Fibroblast of lung (primary cell): ENCODE data around the gene NUP210. TPM values are rescaled to one million over a fixed set of nuclear protein-coding genes. Genes with fewer than 3 reads are reported as not detected.

Source experiments
- DNase-seq, 2 donors: peaks; one replicate each; pipeline versions ENCODE4 v3.0.0 to v3.0.0-alpha.2; 2010; ENCODE audit warnings: low read depth in 2 of 2
- H2AFZ ChIP-seq: 2 replicates; pipeline ENCODE4 v1.5.1; 2012; ENCODE audit warnings: low read length, control low read depth, inconsistent platforms
- H3K27ac ChIP-seq: 2 replicates; pipeline ENCODE4 v1.5.1; 2011; ENCODE audit warnings: low read length, control low read depth; ENCODE audit not compliant: insufficient read depth
- H3K27me3 ChIP-seq: 2 replicates; pipeline ENCODE4 v1.5.1; 2011; ENCODE audit warnings: mild to moderate bottlenecking, low read length; ENCODE audit not compliant: control insufficient read depth, insufficient read depth
- H3K36me3 ChIP-seq: 2 replicates; pipeline ENCODE4 v1.5.1; 2011; ENCODE audit warnings: low read length; ENCODE audit not compliant: control insufficient read depth, insufficient read depth
- H3K4me1 ChIP-seq: 2 replicates; pipeline ENCODE4 v1.5.1; 2011; ENCODE audit warnings: low read length; ENCODE audit not compliant: control insufficient read depth, insufficient read depth; ENCODE audit errors: extremely low read depth
- H3K4me2 ChIP-seq: 2 replicates; pipeline ENCODE4 v1.5.1; 2011; ENCODE audit warnings: low read length, control low read depth; ENCODE audit not compliant: insufficient read depth; ENCODE audit errors: extremely low read depth
- H3K4me3 ChIP-seq, 4 experiments: fragments of 200-600 bp in 1 of 4; sonication (generic) in 1 of 4; replicated peaks in 1 of 4; 2 replicates each; pipeline ENCODE4 v1.5.1; 2011 to 2016; ENCODE audit warnings: low read length in 4 of 4, low read depth in 3 of 4, mild to moderate bottlenecking in 3 of 4, control low read depth in 2 of 4, inconsistent platforms in 1 of 4, mixed read lengths in 1 of 4; ENCODE audit not compliant: insufficient read depth in 1 of 4; ENCODE audit errors: control extremely low read depth in 1 of 4
- H3K79me2 ChIP-seq: 2 replicates; pipeline ENCODE4 v1.5.1; 2012; ENCODE audit warnings: mild to moderate bottlenecking, low read length, inconsistent platforms; ENCODE audit not compliant: control insufficient read depth, insufficient read depth
- H3K9ac ChIP-seq: 2 replicates; pipeline ENCODE4 v1.5.1; 2011; ENCODE audit warnings: mild to moderate bottlenecking, low read length, control low read depth; ENCODE audit not compliant: insufficient read depth
- H3K9me3 ChIP-seq: 2 replicates; pipeline ENCODE4 v1.5.1; 2012; ENCODE audit warnings: low read depth, low read length; ENCODE audit not compliant: control insufficient read depth, insufficient read depth
- H4K20me1 ChIP-seq: 2 replicates; pipeline ENCODE4 v1.5.1; 2011; ENCODE audit warnings: low read length; ENCODE audit not compliant: control insufficient read depth, insufficient read depth; ENCODE audit errors: extremely low read depth
- CTCF ChIP-seq, 2 donors: IDR thresholded peaks in 1 of 2; conservative IDR thresholded peaks in 1 of 2; 1 replicate in 1 of 2; 2 replicates in 1 of 2; pipeline ENCODE4 v1.5.1; 2011 to 2012; ENCODE audit warnings: low read length in 2 of 2, control low read depth in 1 of 2, inconsistent platforms in 1 of 2, low read depth in 1 of 2, mild to moderate bottlenecking in 1 of 2
- EZH2 ChIP-seq: IDR thresholded peaks from 2 replicates; pipeline ENCODE4 v1.5.1; 2012; ENCODE audit warnings: low read length, control low read depth, mild to moderate bottlenecking; ENCODE audit errors: missing control alignments
- polyA plus RNA-seq, 2 donors: library from polyadenylated mRNA; depleted of rRNA in 1 of 2; stranded (reverse) in 1 of 2; unstranded in 1 of 2; fragments of >200 nt; gene quantifications; 2 replicates each; pipeline ENCODE4 v1.2.1, GENCODE V29; 2011 to 2012; ENCODE audit warnings: missing spikeins in 1 of 2
- total RNA-seq: library from RNA; depleted of rRNA; stranded (reverse); fragments of >200 nt; gene quantifications from 2 replicates; pipeline ENCODE4 v1.2.1, GENCODE V29; 2014

The NUP210 gene
- total and polyA plus RNA-seq, 2 donors (not counting 1 experiment from before 2014, with no cell fraction given), result 0.09 to 0.33 TPM

GRCh38 chr3:13301286-13301987, 118.7 kb downstream of the NUP210 start:
- Histone ChIP-seq H3K4me2 (no peak overlapping the region), H3K9ac (no peak overlapping the region)

GRCh38 chr3:13300546-13301285, 119.4 kb downstream of the NUP210 start:
- H3K9ac ChIP-seq, result no peak overlapping the region
- no peak overlapping the region for H3K27ac ChIP-seq
- no peak overlapping the region for H2AFZ ChIP-seq
- TF ChIP-seq EZH2, result no peak
- TF ChIP-seq CTCF (conservative IDR thresholded peaks at IDR 0.05 in 1 of 2, IDR thresholded peaks at IDR 0.05 in 1 of 2; ENCODE audit: low read depth in 1 of 2, low read length in 2 of 2), result no peak
- H3K4me1 ChIP-seq, result no peaks in the 10 kb centered on the region
- no peak overlapping the region for H3K4me3 ChIP-seq
- H3K27me3 ChIP-seq, result no peaks in the 10 kb centered on the region
- no peaks in the 10 kb centered on the region for H4K20me1 ChIP-seq
- DNase-seq, result no peak
- H3K4me2 ChIP-seq, result no peak overlapping the region
- no peaks in the 10 kb centered on the region for H3K79me2 ChIP-seq
- no peaks in the 10 kb centered on the region for H3K9me3 ChIP-seq
- H3K36me3 ChIP-seq, result no peaks in the 10 kb centered on the region

More at GRCh38 chr3:13301286-13301987, 118.7 kb downstream of the NUP210 start:
- no peaks in the 10 kb centered on the region for H3K9me3 ChIP-seq
- no peaks in the 10 kb centered on the region for H3K27me3 ChIP-seq
- DNase-seq, result peak; percentile 53 to 83
- no peak overlapping the region for H3K27ac ChIP-seq
- no peaks in the 10 kb centered on the region for H3K36me3 ChIP-seq
- TF ChIP-seq CTCF (conservative IDR thresholded peaks at IDR 0.05 in 1 of 2, IDR thresholded peaks at IDR 0.05 in 1 of 2; ENCODE audit: low read depth in 1 of 2, low read length in 2 of 2) (no peak), EZH2 (no peak)
- no peak overlapping the region for H3K4me3 ChIP-seq
- H3K4me1 ChIP-seq, result no peaks in the 10 kb centered on the region
- no peaks in the 10 kb centered on the region for H4K20me1 ChIP-seq
- no peak overlapping the region for H2AFZ ChIP-seq
- no peaks in the 10 kb centered on the region for H3K79me2 ChIP-seq

DNA sequence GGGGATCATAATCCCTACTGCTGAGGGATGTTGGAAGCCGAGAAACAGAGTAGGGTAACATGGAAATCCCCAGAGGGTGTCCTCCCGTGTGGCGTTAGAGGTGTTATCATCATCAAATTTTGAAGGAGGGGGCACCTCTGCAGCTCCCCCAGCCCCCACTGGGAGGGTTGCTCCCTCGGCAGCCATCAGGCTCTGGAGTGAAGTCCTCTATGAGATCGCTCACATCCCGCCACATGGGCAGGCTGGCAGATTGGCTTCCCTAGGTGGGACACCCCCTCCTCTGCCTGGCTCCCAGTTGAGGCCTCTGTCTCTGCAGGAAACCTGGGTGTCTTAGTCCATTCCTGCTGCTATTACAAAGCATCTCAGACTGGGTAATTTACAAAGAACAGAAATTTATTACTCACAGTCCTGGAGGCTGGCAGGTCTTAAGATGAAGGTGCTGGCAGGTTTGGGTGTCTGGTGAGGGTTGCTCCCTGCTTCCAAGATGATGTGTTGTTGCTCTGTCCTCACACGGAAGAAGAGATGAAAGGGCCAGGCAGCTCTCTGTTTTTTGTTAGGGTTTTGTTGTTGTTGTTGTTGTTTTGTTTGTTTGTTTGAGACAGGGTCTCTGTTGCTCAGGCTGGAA, 120.5 kb downstream of the NUP210 start:
- Histone ChIP-seq H3K27ac (no peak overlapping the region), H3K36me3 (no peaks in the 10 kb centered on the region), H3K79me2 (no peaks in the 10 kb centered on the region), H3K9ac (no peak overlapping the region), H4K20me1 (no peaks in the 10 kb centered on the region), H2AFZ (no peak overlapping the region), H3K4me1 (no peaks in the 10 kb centered on the region), H3K9me3 (no peaks in the 10 kb centered on the region), H3K4me2 (no peak overlapping the region), H3K4me3 (no peak overlapping the region), H3K27me3 (no peaks in the 10 kb centered on the region)
- TF ChIP-seq EZH2 (no peak), CTCF (conservative IDR thresholded peaks at IDR 0.05 in 1 of 2, IDR thresholded peaks at IDR 0.05 in 1 of 2; ENCODE audit: low read depth in 1 of 2, low read length in 2 of 2) (no peak)
- DNase-seq, result no peak
